GM13977 (cell line): ENCODE data around the gene VEZT.
A peak's percentile ranks its signal among the peaks of the same experiment; 100 is the strongest.

Experiments used
- DNase-seq: peaks from one replicate; pipeline ENCODE4 v3.0.0; 2012; ENCODE audit warnings: low spot score
- CTCF ChIP-seq: IDR thresholded peaks from 2 replicates; pipeline ENCODE4 v1.5.1; 2012; ENCODE audit warnings: mild to moderate bottlenecking, control low read depth; ENCODE audit not compliant: insufficient read depth; ENCODE audit errors: extremely low read depth, missing control alignments
- in situ Hi-C: fragments of 300-500 bp; cut with MboI; formaldehyde crosslinking; loops from one replicate; pipeline ENCODE4 v1.12.0; 2022; ENCODE audit warnings: low sequenced_read_pairs, low pct_unique_long_range_greater_than_20kb, mixed read lengths, inconsistent platforms; ENCODE audit not compliant: unreplicated experiment

The VEZT gene

GRCh38 chr12:95217377-95218149 lies at the start of gene VEZT, which contains the start of gene FGD6:
TSS of gene VEZT (plus strand) at chr12:95217807. CDS start at chr12:95217851, 44 bp downstream.
TSS of gene FGD6 (minus strand) at chr12:95217467. CDS start at chr12:95217240, 227 bp downstream.
- peak; percentile 95 for DNase-seq
- peak; percentile 69 for TF ChIP-seq CTCF
- in situ Hi-C loops = no loop called here

- no peak for DNase-seq
- in situ Hi-C loops = no loop called here
- TF ChIP-seq CTCF = no peak
These were observed 48.9 kb upstream of the VEZT start for GRCh38 chr12:95168746-95169145.

GRCh38 chr12:95169368-95169767 lies 48.2 kb upstream of the VEZT start:
- in situ Hi-C loops = no loop called here
- no peak for DNase-seq
- TF ChIP-seq CTCF = no peak

- no peak for DNase-seq
- TF ChIP-seq CTCF = no peak
- in situ Hi-C loops = no loop called here
These were observed 44.0 kb upstream of the VEZT start for GRCh38 chr12:95173392-95174251.

GRCh38 chr12:95177201-95177768 lies 40.3 kb upstream of the VEZT start:
- in situ Hi-C loops = no loop called here
- no peak for DNase-seq
- TF ChIP-seq CTCF = no peak

GRCh38 chr12:95178136-95178535 lies 39.5 kb upstream of the VEZT start:
- TF ChIP-seq CTCF = no peak
- no peak for DNase-seq
- in situ Hi-C loops = no loop called here
